ENCODE data around the gene ATP8A2.
"Not testable (repeated sequence)": the region's sequence is repeated elsewhere in the genome, so short reads cannot be mapped to it uniquely, and the experiment has no call there.

ATP8A2 gene

DNA sequence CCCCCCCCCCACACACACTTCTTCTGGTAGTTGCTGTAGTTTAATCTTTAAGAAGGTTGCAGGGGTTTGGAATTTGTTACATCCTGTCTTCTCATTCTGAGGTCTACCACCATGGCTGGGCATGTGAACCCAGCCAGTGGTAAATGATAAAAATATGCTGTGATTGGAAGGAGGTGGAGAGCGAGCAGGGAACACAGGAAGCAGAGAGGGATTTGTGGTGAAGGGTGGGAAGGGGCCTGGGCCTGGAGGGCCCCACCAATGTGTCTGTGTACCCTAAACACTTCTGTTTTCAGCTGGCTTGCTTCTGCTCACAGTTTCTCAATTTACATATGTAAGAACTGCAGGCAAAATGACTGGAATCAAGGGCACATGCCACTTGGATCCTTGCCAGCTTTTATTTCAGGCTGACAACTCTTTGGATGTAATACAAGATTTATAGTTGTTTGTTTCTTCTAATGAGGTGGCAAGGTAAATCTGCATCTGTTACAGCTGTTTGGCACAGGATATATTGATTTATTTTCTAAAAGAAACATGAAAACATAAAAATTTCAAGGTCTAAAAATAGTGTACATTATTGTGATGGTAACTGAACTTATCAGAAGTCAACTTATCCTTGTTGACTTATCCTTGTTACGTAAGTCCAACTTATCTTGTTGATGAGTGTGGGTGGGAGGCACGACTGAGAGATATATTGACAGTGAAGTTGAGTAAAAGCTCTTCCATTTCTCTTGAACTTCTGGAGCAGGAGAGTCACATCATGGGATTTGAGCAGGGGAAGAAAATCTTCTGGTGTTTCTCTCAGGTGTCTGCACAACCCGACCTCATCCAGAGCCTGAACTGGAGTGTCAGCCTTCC is 366.8 kb downstream of the ATP8A2 start:
- DNase-seq: peak; percentile 47

DNA sequence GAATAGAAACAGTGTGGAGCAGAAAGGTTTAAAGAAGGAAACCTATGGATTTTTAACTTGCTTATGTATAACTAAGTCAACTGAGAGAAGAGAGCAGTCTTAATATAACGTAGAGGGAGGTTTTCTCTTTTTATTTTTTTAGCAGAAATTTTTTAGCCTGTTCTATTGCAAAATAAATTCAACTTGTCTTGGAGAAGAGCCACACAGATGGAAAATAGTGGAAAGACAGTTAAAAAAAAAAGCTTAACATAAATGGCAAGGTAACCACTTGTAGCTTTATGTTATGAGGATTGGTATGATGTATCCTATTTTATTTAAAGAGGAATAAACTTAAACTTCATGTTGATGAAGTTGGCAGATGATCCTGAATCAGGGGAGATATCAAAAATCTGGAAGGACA is 367.6 kb downstream of the ATP8A2 start:
- DNase-seq: no peak

DNA sequence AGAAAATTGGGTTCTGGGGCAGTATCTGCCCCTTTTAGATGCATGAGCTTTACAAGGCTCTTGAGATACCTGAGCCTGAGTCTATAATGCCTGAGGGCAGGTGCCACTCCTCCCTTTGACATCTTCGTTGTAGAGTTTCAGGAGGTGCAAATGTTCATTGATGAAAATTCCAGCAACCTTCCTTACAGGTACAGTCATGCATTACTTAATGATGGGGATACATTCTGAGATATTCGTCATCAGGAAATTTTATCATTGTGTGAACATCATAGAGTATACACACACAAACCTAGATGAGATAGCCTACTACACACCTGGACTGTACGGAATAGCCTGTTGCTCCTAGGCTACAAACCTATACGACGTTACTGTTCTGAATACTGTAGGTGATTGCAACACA is 370.0 kb downstream of the ATP8A2 start:
- no peak for DNase-seq

DNA sequence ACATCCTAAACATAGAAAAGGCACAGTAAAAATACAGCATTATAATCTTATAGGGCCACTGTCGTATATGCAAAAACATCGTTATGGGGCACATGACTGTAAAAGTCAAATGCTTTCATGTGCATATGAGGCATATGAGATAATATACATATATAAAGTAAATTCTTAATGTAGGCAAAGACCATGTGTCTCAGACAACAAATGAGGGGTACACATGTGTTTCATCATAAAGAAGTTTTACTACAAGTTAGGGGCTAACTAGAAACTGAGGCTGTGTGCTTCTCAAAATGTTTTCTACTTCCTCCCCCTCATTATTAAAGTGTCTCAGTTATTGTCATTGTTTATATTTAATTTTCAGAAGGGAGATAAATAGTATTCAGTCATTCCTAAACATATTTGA is 370.4 kb downstream of the ATP8A2 start:
- no peak for DNase-seq

DNA sequence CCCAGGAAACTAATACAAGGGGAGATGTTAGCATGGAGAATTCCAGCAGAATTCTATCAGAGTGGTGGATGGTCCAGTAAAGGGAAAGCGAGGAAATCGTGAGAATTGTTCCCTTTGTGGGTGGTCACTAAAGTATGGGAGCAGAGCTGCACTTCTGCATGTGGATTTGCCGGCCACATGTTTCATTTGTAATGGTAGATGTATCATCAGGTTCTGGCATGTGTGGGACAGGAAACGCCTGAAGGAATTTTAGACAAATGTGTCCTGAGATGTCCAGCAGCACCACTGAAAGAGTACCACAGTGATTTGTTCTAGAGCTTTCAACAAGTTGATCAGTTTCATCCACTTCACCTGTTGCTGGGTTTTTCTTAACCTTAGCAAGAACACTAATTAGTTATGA is 371.6 kb downstream of the ATP8A2 start:
- DNase-seq: no peak

DNA sequence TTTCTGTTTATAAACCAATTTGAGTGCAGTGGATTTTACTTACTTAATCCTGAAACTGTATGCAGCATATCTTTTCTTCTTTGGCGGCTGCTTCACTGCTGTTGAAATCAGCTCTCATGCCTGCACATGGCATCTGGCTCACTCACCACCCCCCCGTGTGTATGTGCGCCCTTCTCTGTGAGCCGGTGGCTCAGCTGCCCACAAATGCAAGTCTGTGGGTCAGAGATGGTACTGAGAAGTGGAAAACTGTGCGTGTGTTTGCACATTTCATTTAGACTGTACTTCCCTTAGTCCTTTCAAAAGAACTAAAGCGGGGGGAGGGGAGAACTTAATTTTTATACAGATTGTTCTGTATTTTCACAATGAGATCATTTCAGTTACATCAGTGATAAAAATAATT is 372.4 kb downstream of the ATP8A2 start:
- DNase-seq: no peak

DNA sequence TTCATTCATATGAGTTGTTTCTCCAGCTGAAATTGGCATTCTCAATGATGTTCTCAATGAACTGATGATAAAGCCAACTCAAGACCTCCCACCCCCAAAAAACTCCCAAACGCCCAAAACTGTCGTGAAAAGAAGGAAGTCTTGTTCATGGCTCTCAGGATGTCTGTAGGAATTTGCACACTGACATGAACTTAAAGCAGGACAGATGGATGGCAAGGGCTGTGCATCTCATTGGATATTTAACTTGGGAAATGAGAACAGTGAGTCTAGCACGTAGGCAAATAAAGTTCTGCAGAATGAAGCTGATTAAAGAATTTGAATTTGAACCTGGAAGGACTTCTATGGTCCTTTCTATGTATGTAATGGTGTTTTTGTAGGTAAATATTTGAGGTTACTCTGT is 374.4 kb downstream of the ATP8A2 start:
- DNase-seq: no peak

DNA sequence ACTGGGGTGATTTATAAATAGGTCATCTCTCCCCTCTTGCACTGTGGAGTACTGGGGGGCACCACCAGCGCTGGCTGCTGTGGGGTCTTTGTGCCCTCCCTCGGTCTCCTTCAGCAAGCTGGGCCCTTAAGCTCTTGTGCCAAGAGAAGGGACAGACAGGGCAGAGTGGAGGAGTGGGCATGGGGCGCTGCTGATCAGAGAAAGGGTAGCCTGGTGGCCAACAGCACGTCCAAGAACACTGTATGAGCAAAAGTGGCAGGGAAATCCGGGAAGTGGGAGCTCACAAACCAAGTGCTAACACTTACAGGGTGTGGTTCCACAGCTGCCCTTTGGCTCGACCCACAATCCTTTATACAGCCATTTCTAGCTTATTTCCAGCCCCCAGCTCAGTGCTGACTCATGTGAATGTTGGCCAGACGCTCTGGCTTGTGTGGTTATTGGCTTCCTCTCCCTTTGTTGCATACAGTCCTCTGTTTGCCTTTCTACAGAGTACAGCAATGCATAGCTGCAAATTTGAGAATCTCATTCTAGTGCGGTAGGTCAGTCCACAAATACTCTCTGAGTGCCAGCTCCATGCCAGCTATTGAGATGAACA is 381.3 kb downstream of the ATP8A2 start:
- DNase-seq: no peak

DNA sequence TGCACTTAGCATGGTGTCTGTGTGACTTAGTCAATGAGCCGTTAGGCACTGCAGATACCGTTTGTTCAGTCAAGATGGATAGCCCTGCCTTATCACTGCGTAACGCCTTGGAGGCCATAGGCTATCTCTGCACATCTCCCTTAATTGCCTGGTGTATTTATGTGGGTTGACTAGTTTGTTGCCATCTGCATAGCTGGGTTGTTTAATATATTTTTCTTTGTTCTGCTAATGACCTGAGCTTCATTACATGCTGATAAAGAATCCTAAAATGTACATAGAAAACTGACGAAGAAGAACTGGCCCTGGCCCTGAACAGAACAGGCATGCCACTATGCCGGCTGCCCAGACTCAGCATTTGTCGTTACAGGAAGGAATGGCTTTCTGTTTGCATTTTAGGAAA is 382.2 kb downstream of the ATP8A2 start:
- DNase-seq: no peak

DNA sequence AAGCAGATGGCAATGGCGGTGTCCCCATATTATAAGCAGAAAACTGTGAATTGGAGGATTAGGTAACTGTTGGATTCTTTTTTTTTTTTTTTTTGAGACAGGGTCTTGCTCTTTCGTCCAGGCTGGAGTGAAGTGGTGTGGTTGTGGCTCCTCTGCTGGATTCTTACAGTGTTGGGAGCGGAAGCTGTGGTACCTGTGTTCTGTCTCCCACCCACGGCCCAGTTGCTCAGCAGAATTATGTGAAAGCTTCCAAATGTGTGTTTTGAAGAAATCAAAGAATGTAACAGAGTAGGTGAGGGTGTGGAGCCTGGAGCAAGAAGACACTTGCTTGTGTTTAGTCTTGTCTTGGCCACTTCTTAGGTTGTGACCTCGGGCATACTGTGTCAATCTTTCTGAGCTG is 384.5 kb downstream of the ATP8A2 start:
- no peak for DNase-seq

DNA sequence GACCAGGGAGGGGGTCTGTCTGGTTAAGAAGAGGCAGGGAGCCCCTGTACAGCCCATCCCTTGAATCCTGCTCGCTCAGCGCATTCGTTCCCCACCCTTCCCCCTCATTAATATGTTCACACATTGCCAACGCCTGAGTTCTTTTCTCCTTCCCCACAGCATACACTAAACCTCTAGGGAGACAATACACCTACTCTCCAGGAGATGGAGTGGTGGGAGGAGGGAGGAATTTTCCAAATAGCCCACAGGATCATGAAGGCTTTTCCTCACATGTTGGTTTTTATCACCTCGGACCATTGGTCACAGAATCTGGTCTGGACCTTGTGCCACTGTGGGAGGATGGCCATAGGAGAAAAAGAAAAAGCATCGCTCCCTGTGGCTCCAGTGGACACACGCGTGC is 385.1 kb downstream of the ATP8A2 start:
- no peak for DNase-seq

DNA sequence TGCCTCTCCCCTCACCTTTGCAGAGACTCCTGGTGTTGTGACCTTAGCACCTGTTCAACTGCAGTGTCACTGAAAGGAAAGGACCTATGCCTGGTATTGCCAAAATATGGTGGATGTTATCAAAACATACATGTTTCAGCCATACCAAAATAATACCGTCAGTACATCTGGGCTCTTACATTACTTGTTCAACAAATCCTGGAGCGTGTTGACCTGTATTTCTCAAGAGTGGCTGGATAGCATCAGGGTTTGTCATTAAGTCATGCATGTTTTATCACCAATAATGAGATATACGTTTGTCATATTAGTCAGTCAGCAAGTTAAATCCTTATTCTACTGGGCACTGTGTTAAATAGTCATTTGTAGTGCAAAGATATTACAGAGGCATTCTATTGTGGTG is 389.3 kb downstream of the ATP8A2 start:
- DNase-seq: no peak

DNA sequence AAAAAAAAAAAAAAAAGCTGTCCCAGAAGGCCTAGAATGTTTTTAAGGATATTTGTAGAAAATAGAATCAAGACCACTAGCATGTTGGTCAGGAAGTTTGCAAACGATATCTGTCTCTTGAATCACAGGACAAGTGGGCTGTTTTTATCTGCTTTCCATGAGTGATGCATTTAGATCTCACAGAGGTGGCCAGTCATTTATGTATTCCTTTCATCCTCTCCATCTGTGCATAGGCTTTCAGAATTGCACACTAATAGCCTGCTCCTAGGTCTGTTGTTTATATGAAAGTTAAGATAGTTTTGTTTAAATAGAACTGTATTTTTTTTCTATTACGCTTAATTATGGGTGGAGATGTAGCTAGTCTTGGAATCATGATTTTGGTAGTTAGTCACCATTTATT is 390.5 kb downstream of the ATP8A2 start:
- no peak for DNase-seq

DNA sequence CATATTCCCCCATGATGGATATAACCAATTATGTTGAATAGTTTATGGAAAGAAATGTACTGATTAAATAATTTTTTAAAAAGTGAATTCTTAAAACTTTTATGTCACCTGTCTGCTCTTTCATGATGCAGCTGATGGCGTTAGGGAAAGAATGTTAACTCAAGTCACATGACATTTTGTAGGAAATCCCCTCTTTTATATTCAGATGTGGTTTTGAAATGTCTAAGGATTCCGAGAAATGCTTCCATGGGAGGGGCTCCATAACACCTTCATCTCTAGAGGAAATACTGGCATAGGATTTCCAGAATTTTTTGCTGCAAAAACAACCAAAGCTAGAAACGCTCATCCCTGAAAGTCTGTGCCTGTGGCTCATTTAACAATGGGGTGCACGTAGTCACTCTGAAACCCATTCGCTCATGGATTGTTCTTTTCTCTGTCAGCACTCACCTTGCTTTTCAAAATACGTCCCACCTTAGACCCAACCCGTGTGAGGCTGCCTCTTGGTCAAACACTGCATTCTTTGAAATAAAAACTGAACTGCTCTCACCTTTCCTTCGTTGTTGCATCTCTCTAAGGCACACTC is 391.1 kb downstream of the ATP8A2 start:
- DNase-seq: no peak

DNA sequence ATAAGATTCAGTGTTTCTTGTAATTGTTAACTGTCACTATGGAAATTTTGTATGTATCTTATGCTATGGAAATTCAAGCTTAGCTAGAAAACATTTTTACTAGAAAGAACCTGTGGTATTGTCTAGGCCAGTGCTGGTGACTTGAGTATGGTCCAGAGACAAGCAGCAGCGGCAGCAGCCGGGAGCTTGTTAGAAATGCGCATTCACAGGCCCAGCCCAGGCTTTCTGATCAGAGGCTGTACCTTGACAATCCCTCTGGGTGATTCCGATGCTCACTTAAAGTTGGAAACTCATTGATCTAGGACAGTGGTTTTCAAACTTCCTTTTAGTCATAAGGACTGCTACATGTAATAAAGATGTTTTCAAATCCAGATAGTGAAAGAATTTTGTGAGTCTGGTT is 392.6 kb downstream of the ATP8A2 start:
- DNase-seq: no peak

DNA sequence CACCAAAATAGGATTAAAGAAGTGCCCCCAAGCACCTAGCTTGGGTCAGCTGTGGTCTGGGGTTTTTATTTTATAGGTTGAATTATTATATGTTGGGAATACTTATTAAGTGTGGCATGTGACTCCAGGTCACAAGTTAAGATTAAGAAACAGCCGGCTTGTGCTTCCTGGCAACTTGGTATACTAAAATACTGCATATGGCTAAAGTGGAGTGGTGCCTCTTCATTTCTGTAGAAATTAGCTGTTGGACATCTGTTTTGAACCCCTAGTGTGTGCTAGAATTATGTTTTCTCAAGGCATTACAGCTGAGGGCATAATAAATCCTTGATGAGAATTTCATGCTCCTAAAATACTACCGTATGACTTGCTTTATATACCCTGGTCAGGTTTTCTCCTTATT is 393.5 kb downstream of the ATP8A2 start:
- no peak for DNase-seq

DNA sequence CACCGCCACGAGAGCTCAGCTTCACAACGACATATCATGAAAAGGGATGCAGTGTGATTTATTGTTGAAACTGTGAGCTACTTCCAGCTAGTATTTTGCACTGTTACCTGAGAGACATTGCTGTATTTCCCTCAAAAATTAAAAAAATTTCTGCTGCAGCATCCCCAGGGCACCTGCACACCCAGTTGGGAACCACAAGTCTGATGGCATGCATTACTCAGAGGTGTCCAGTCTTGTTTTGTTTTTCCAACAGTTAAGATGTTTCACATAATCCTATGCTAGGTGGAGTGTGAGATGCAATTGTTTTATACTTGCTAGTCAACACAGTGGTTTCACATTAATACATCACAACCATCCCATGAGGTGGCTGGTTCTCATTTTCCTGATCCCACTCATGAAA is 394.8 kb downstream of the ATP8A2 start:
- no peak for DNase-seq

DNA sequence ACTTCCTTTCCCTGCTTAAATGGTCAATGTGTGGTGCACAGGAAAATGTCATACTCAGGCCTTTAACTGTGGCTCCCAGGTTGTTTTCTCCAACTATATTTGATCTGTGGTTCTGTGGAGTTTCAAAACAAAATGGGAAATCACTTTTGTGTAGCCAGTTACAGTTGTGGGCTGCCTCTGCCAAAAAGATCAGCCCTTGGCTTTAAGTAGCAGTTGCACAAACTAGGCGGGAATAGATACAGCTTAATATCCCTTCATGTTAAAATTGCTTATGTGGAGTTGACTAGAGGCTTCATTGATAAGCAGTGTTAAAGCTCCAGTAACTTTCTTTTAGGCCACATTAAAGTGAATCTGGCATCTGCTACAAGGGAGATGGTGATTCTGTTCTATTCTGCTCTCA is 395.2 kb downstream of the ATP8A2 start:
- DNase-seq: no peak

DNA sequence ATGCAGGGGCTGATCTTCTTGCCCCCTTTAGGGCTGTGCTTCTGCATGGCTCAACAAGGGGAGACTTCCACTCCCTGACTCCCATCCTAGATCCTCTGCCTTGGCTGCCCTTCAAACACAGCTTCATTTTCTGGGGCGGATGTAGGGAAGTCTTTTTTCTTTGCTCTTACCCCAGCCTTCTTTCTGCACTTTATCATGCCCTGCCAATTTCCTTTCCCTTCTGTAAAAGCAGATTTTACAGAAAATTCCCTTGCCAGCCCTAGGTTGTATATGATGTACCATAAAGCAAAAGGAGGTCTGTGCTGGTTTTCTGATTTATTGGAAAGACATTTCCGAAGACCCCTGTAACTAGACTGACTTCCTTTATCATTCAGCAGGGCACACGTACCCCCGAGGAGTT is 396.6 kb downstream of the ATP8A2 start:
- no peak for DNase-seq

DNA sequence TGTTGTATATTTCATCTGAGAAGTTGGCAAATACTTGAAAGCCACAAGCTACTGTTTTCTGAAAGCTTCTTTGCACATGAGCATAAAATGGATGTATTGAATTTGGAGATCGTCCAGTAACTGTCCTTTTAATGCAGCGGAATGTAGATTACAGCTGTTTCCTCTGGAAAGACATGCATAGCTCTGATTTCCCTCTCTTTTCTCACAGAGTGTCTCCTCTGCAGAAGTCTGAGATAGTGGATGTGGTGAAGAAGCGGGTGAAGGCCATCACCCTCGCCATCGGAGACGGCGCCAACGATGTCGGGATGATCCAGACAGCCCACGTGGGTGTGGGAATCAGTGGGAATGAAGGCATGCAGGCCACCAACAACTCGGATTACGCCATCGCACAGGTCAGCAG is 397.1 kb downstream of the ATP8A2 start:
- no peak for DNase-seq

DNA sequence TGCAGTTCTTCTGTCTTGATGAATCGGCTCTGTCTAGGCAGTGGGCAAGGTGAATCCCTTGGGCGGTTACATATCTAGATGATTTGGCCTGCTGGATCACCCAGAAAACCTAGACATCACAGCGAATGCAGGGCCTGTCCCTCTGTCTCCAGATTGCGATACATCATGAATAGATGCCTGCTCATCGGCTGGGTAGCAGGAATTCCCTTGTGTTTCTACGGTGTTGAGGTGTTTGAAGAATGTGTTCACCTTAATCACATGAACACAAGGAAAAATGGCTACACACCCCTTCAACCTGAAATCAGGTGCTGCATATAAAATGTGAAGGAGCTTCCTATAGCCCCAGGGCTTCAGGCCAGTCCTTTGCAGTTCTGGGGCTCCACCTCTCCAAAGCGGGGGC is 398.8 kb downstream of the ATP8A2 start:
- DNase-seq: no peak

DNA sequence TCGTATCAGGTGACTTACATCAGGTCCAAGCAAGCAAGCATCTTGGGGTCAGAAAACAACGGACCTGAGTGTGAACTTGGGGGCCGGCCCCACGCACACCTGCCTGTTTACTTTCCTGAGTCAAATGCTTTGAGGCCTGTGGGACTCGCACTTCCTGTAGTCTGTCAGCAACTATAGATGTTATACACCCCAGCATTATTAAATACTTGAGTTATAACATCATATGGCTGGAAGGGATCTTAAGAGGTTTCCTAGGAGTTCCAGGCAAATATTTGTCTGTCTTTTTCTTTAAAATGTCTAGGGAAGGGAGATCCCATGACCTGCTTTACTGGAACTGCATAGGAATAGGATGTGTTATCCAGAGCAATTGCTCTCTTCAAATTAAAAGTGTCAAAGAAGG is 399.4 kb downstream of the ATP8A2 start:
- DNase-seq: no peak

DNA sequence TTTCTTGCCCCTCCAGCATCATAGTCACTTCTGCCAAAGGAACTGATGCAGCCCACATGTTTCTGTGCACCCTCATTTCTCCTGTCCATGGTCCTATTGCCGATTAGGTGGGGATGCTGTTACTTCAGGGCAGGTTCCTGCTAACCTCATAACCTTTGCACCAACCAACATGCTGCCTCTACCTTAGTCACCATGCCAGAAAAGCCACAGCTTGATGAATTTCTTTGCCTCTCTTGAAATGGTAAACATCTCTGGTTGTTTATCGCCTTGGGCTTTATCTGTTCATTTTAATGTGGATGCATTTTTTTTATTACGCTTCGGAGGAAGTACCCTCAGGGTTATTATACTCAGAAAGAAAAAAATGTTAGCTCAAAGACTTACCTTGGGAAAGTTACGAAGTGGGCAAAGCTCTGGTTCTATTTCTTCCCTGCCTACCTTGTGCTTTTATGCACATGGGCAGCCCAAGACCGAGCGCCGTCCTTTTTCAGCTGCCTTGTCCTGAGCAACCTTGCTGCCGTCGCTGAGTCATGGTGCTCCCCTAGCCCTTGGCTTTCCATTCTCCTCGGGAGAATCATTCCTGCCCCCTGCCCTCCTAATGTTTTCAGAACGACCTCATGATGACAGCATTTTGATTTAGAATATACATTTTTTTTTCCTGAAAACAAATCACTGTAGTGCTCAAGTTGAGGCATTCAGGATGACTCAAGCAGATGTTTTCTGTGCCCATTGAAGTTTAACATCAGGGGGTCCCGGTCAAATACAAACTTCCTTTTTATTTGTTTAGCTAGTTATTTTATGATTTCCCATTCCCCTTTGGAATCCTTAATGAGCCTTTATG is 400.1 kb downstream of the ATP8A2 start:
- no peak for DNase-seq

DNA sequence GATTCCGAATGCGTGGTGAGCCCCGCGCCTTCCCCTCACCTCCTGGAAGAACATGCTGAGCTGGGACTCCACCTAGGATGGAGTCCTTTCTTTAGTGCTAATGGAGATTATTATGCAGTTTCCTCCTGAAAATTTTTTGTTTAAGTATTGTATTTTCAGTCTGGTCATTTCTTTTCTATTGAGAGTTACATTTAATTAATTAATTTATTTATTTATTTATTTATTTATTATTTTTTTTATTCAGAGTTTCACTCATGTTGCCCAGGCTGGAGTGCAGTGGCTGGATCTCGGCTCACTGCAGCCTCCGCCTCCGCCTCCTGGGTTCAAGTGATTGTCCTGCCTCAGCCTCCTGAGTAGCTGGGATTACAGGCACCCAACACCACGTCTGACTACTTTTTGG is 400.8 kb downstream of the ATP8A2 start:
- not testable (repeated sequence) for DNase-seq
